SK-N-SH (cell line): ENCODE results near the gene ABAT. TPM values are rescaled to one million over a fixed set of nuclear protein-coding genes. Genes with fewer than 3 reads are reported as not detected.

ENCODE experiments used
- CTCF ChIA-PET: fragments of 300-600, 350-600 bp; formaldehyde crosslinking; extraction: SDS; loops from one replicate; lab custom pipeline; 2021; lab: Yijun Ruan, JAX
- POLR2A ChIA-PET: fragments of 350-600 bp; sonication (Branson Sonifier 250); formaldehyde crosslinking; extraction: SDS; loops from one replicate; lab custom pipeline; 2020; ENCODE audit warnings: antibody characterized with exemption, inconsistent platforms; lab: Yijun Ruan, JAX
- DNase-seq: peaks from one replicate; pipeline ENCODE4 v3.0.0; 2012
- H2AFZ ChIP-seq: fragments of 200-600 bp; sonication (generic); 2 replicates; pipeline ENCODE4 v1.8.1; 2016; ENCODE audit warnings: antibody characterized with exemption, mild to moderate bottlenecking, low read depth
- H3F3A ChIP-seq: fragments of 200-600 bp; sonication (generic); replicated peaks from 2 replicates; pipeline ENCODE3; 2016; ENCODE audit warnings: antibody characterized with exemption, mild to moderate bottlenecking; ENCODE audit not compliant: insufficient read depth
- H3K27ac ChIP-seq, 2 experiments: fragments of 200-500 bp in 1 of 2; fragments of 200-600 bp in 1 of 2; sonication (Bioruptor generic) in 1 of 2; sonication (generic), shearing (Covaris generic) in 1 of 2; 2 replicates each; pipeline versions ENCODE4 v1.5.1 to v1.6.1; 2014 to 2016; ENCODE audit warnings: low read depth in 2 of 2, inconsistent platforms in 1 of 2, low read length in 1 of 2, mild to moderate bottlenecking in 1 of 2, mixed read lengths in 1 of 2
- H3K27me3 ChIP-seq: fragments of 200-600 bp; sonication (generic), shearing (Covaris generic); 2 replicates; pipeline ENCODE4 v1.6.1; 2016; ENCODE audit warnings: mixed run types; ENCODE audit not compliant: insufficient read depth
- H3K36me3 ChIP-seq, 2 experiments: fragments of 200-500 bp in 1 of 2; fragments of 200-600 bp in 1 of 2; sonication (Bioruptor generic) in 1 of 2; sonication (generic) in 1 of 2; replicated peaks in 1 of 2; 2 replicates each; pipeline versions ENCODE3 to v1.5.1; 2014 to 2016; ENCODE audit warnings: low read length in 1 of 2, mild to moderate bottlenecking in 1 of 2; ENCODE audit not compliant: insufficient read depth in 2 of 2, control insufficient read depth in 1 of 2
- H3K4me1 ChIP-seq, 2 experiments: fragments of 200-500 bp in 1 of 2; fragments of 200-600 bp in 1 of 2; sonication (Bioruptor generic) in 1 of 2; sonication (generic), shearing (Covaris generic) in 1 of 2; 2 replicates each; pipeline versions ENCODE4 v1.5.1 to v1.6.1; 2014 to 2016; ENCODE audit warnings: low read depth in 1 of 2, low read length in 1 of 2, mixed run types in 1 of 2; ENCODE audit not compliant: insufficient read depth in 2 of 2, control insufficient read depth in 1 of 2
- H3K4me2 ChIP-seq: fragments of 200-600 bp; sonication (generic), shearing (Covaris generic); 2 replicates; pipeline ENCODE4 v1.6.1; 2017; ENCODE audit warnings: mixed run types
- H3K4me3 ChIP-seq, 2 experiments: fragments of 200-500 bp in 1 of 2; fragments of 200-600 bp in 1 of 2; sonication (Bioruptor generic) in 1 of 2; sonication (generic), shearing (Covaris generic) in 1 of 2; 2 replicates each; pipeline versions ENCODE4 v1.5.1 to v1.8.1; 2014 to 2016; ENCODE audit warnings: low read depth in 2 of 2, inconsistent platforms in 1 of 2, low read length in 1 of 2, mild to moderate bottlenecking in 1 of 2, mixed read lengths in 1 of 2, moderate library complexity in 1 of 2
- H3K79me2 ChIP-seq: fragments of 200-600 bp; sonication (generic); 2 replicates; pipeline ENCODE4 v1.8.1; 2017; ENCODE audit warnings: mild to moderate bottlenecking; ENCODE audit not compliant: insufficient read depth
- H3K9ac ChIP-seq: fragments of 200-600 bp; sonication (generic); 2 replicates; pipeline ENCODE4 v1.6.1; 2017; ENCODE audit warnings: mixed run types
- H3K9me2 ChIP-seq: fragments of 200-600 bp; sonication (generic); 2 replicates; pipeline ENCODE4 v1.6.1; 2017; ENCODE audit warnings: mixed run types
- H3K9me3 ChIP-seq: fragments of 200-600 bp; sonication (generic); 2 replicates; pipeline ENCODE4 v1.6.1; 2017; ENCODE audit warnings: mixed run types, mild to moderate bottlenecking, moderate library complexity
- H4K20me1 ChIP-seq: fragments of 200-600 bp; sonication (generic); 2 replicates; pipeline ENCODE4 v1.6.1; 2017; ENCODE audit warnings: mild to moderate bottlenecking, mixed run types; ENCODE audit not compliant: insufficient read depth
- CHD2 ChIP-seq: fragments of 150-350 bp; IDR thresholded peaks from 2 replicates; pipeline ENCODE4 v1.6.1; 2018; ENCODE audit warnings: low read length; ENCODE audit not compliant: partially characterized antibody
- ELF1 ChIP-seq: IDR thresholded peaks from 2 replicates; pipeline ENCODE4 v1.4.0; 2012
- EP300 ChIP-seq, 2 experiments: IDR thresholded peaks; 2 replicates each; pipeline versions ENCODE4 v1.4.0 to v1.6.1; 2012; ENCODE audit warnings: borderline replicate concordance in 1 of 2, low read depth in 1 of 2, low read length in 1 of 2
- EZH2phosphoT487 ChIP-seq: fragments of 200-600 bp; sonication (generic); IDR thresholded peaks from 2 replicates; pipeline ENCODE4 v1.6.1; 2017; ENCODE audit warnings: low read depth, mixed run types, mild to moderate bottlenecking, antibody characterized with exemption, moderate library complexity, borderline replicate concordance
- FOSL2 ChIP-seq: IDR thresholded peaks from 2 replicates; pipeline ENCODE4 v1.4.0; 2012; ENCODE audit warnings: low read depth, mild to moderate bottlenecking, moderate library complexity, borderline replicate concordance
- FOXM1 ChIP-seq: IDR thresholded peaks from 2 replicates; pipeline ENCODE4 v1.4.0; 2012; ENCODE audit warnings: low read depth, mild to moderate bottlenecking
- GABPA ChIP-seq: IDR thresholded peaks from 2 replicates; pipeline ENCODE4 v1.4.0; 2012; ENCODE audit warnings: low read depth, mild to moderate bottlenecking
- IRF3 ChIP-seq: fragments of 150-350 bp; IDR thresholded peaks from 2 replicates; pipeline ENCODE4 v1.6.1; 2016; ENCODE audit warnings: mild to moderate bottlenecking, low read depth, low read length
- JUND ChIP-seq: IDR thresholded peaks from 2 replicates; pipeline ENCODE4 v1.4.0; 2012
- MEF2A ChIP-seq: IDR thresholded peaks from 2 replicates; pipeline ENCODE4 v1.4.0; 2012; ENCODE audit warnings: low read depth, borderline replicate concordance
- NFIC ChIP-seq: IDR thresholded peaks from 2 replicates; pipeline ENCODE4 v1.4.0; 2012; ENCODE audit warnings: borderline replicate concordance
- POLR2AphosphoS5 ChIP-seq: IDR thresholded peaks from 2 replicates; pipeline ENCODE4 v1.6.1; 2012; ENCODE audit warnings: low read depth, low read length
- RAD21 ChIP-seq: IDR thresholded peaks from 2 replicates; pipeline ENCODE4 v1.6.1; 2012; ENCODE audit warnings: mild to moderate bottlenecking, low read length
- RCOR1 ChIP-seq: fragments of 150-350 bp; IDR thresholded peaks from 2 replicates; pipeline ENCODE4 v1.6.1; 2017; ENCODE audit warnings: antibody characterized with exemption, low read length
- REST ChIP-seq: IDR thresholded peaks from 2 replicates; pipeline ENCODE4 v1.6.1; 2012; ENCODE audit warnings: mild to moderate bottlenecking, low read depth, low read length, moderate library complexity
- RXRA ChIP-seq: IDR thresholded peaks from 2 replicates; pipeline ENCODE4 v1.4.0; 2012; ENCODE audit warnings: low read depth, mild to moderate bottlenecking, borderline replicate concordance
- SIN3A ChIP-seq: IDR thresholded peaks from 2 replicates; pipeline ENCODE4 v1.6.1; 2012; ENCODE audit warnings: low read depth, mild to moderate bottlenecking, low read length, moderate library complexity, borderline replicate concordance
- TAF1 ChIP-seq: IDR thresholded peaks from 2 replicates; pipeline ENCODE4 v1.6.1; 2012; ENCODE audit warnings: low read depth, mild to moderate bottlenecking, low read length, moderate library complexity, borderline replicate concordance
- YY1 ChIP-seq: IDR thresholded peaks from 2 replicates; pipeline ENCODE4 v1.4.0; 2012; ENCODE audit warnings: low read depth, mild to moderate bottlenecking
- WGBS: methylation state at CpG from one replicate; pipeline ENCODE4 v1.1.6; 2017; ENCODE audit warnings: low lambda C conversion rate; 5-methylcytosine and 5-hydroxymethylcytosine counted together
- polyA plus RNA-seq, 3 experiments: library from polyadenylated mRNA; depleted of rRNA; stranded (reverse); fragments of >200 nt; gene quantifications; 2 replicates each; pipeline ENCODE4 v1.2.3, GENCODE V29; 2012
- TF ChIP-seq, protein P1 (sequence below): fragments of 150-350 bp; IDR thresholded peaks from 2 replicates; pipeline ENCODE4 v1.6.1; 2017; ENCODE audit warnings: antibody characterized with exemption, low read length, low read depth, borderline replicate concordance
- TF ChIP-seq, protein P2 (sequence below): IDR thresholded peaks from 2 replicates; pipeline ENCODE4 v1.4.0; 2012; ENCODE audit warnings: low read depth, borderline replicate concordance

Gene ABAT
- polyA plus RNA-seq, 1 of the 3 experiments (the other 2 are of a cell fraction), result 4.7 TPM

DNA sequence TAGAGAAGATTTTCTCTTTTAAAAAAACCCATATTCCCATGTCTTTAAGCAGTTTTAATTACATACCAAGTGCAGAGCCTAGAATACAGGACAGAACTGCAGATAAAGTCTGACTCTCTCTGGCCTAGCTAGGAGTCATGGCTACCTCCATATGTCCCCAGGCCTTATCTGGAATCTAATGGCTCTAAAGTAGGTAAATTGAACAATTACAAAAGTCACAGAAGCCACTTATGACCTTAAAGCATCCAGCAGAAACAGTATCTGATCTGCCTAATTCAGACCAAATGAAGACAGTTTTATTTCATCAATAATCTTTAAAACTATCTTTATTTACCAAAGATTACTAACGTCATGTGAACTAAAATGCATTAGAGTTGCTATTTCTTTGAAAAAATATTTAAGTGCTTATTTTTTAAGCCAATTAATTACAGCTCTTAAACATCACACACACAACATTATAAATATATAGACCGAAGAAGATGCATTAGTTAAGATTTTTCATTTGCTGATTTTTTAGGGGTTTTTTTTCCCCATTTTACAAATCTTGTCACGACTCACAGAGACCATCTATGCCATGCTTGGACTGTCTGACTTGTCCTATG, 152.0 kb downstream of the ABAT start (continued):
- TF ChIP-seq IRF3, result no peak
- TF ChIP-seq RAD21, result no peak; the same call in 1 of the 2 replicates
- no peak for TF ChIP-seq JUND
- TF ChIP-seq EP300 (IDR thresholded peaks at IDR 0.05; ENCODE audit: borderline replicate concordance in 1 of 2, low read depth in 1 of 2, low read length in 1 of 2), result peak in 1 of 2 experiments; percentile 95; a peak in 2 of 4 replicates
- no peak for TF ChIP-seq MEF2A
- no peak for TF ChIP-seq YY1
- no peak for TF ChIP-seq REST

- peaks cover 56 to 58% of the 10 kb centered on the region in 2 experiments for H3K36me3 ChIP-seq
- peaks cover 26% of the 10 kb centered on the region; the same call in 1 of the 2 replicates for H4K20me1 ChIP-seq
- H3K27me3 ChIP-seq, result no peaks in the 10 kb centered on the region
- WGBS, result 95% methylated on average over 8 of the region's 8 CpGs
- H3K4me1 ChIP-seq, result peaks cover 0 to 13% of the 10 kb centered on the region in 2 experiments; a peak in 3 of 4 replicates
- POLR2A ChIA-PET, result no interaction called here
- no peaks in the 10 kb centered on the region for H3K9me3 ChIP-seq
- no peaks in the 10 kb centered on the region for H3K9me2 ChIP-seq
- no peak overlapping the region for H3K4me3 ChIP-seq
- DNase-seq, result no peak
- H3K79me2 ChIP-seq, result peaks cover 48% of the 10 kb centered on the region
- peaks cover 26% of the 10 kb centered on the region for H3F3A ChIP-seq
- no peak overlapping the region for H2AFZ ChIP-seq
- H3K27ac ChIP-seq, result peak overlapping the region; percentile 1 to 16; a peak in 2 of 4 replicates
- CTCF ChIA-PET, result interaction anchor here (1.9 kb wide), 1 partner anchor 52 kb away, joined by 5 read pairs; no protein-coding TSS in a partner anchor
- H3K4me2 ChIP-seq, result no peak overlapping the region
- no peak overlapping the region for H3K9ac ChIP-seq
- no peak for TF ChIP-seq RCOR1
- TF ChIP-seq FOSL2, result no peak
- TF ChIP-seq POLR2AphosphoS5, result no peak
- no peak for TF ChIP-seq FOXM1
- TF ChIP-seq NFIC, result no peak
- TF ChIP-seq EZH2phosphoT487, result no peak
- TF ChIP-seq SIN3A, result no peak
- TF ChIP-seq, protein P1, sequence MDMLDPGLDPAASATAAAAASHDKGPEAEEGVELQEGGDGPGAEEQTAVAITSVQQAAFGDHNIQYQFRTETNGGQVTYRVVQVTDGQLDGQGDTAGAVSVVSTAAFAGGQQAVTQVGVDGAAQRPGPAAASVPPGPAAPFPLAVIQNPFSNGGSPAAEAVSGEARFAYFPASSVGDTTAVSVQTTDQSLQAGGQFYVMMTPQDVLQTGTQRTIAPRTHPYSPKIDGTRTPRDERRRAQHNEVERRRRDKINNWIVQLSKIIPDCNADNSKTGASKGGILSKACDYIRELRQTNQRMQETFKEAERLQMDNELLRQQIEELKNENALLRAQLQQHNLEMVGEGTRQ, result no peak
- no peak for TF ChIP-seq TAF1
- TF ChIP-seq, protein P2, sequence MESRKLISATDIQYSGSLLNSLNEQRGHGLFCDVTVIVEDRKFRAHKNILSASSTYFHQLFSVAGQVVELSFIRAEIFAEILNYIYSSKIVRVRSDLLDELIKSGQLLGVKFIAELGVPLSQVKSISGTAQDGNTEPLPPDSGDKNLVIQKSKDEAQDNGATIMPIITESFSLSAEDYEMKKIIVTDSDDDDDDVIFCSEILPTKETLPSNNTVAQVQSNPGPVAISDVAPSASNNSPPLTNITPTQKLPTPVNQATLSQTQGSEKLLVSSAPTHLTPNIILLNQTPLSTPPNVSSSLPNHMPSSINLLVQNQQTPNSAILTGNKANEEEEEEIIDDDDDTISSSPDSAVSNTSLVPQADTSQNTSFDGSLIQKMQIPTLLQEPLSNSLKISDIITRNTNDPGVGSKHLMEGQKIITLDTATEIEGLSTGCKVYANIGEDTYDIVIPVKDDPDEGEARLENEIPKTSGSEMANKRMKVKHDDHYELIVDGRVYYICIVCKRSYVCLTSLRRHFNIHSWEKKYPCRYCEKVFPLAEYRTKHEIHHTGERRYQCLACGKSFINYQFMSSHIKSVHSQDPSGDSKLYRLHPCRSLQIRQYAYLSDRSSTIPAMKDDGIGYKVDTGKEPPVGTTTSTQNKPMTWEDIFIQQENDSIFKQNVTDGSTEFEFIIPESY, result no peak
- no peak for TF ChIP-seq CHD2
- TF ChIP-seq ELF1, result no peak
- TF ChIP-seq RXRA, result no peak
- TF ChIP-seq GABPA, result no peak
Observed at GRCh38 chr16:8828541-8829165, 154.2 kb downstream of the ABAT start.
